Left lung (tissue), 10 donors: Measurements from ENCODE around the gene BLVRA. TPM values are rescaled to one million over a fixed set of nuclear protein-coding genes. Genes with fewer than 3 reads are reported as not detected.
"Not testable (repeated sequence)": the region's sequence is repeated elsewhere in the genome, so short reads cannot be mapped to it uniquely, and the experiment has no call there.

Source experiments
- ATAC-seq: fragments of 200-7000 bp; cut with Tn5 transposase; one replicate; pipeline ENCODE4 v1.9.1; 2020; ENCODE audit warnings: moderate library complexity
- DNase-seq, 4 donors: peaks; one replicate each; pipeline ENCODE4 v3.0.0-alpha.2; 2013 to 2020
- H3K27ac ChIP-seq, 2 donors: fragments of 200-600 bp; sonication (generic) in 1 of 2; one replicate each; pipeline versions ENCODE4 v1.5.0 to v1.8.0; 2020 to 2021
- H3K27me3 ChIP-seq, 2 donors: fragments of 200-600 bp; sonication (generic) in 1 of 2; one replicate each; pipeline versions ENCODE4 v1.5.0 to v1.8.0; 2020 to 2021
- H3K36me3 ChIP-seq, 2 donors: fragments of 200-600 bp; sonication (generic) in 1 of 2; one replicate each; pipeline versions ENCODE4 v1.5.0 to v1.8.0; 2020 to 2021
- H3K4me1 ChIP-seq, 2 donors: fragments of 200-600 bp; one replicate each; pipeline ENCODE4 v1.8.0; 2021
- H3K4me3 ChIP-seq, 2 donors: fragments of 200-600 bp; sonication (generic) in 1 of 2; one replicate each; pipeline versions ENCODE4 v1.5.0 to v1.8.0; 2020 to 2021; ENCODE audit warnings: mild to moderate bottlenecking in 1 of 2
- H3K9me3 ChIP-seq, 2 donors: fragments of 200-600 bp; sonication (generic) in 1 of 2; one replicate each; pipeline versions ENCODE4 v1.5.0 to v1.8.0; 2020 to 2021
- intact Hi-C, 2 donors: fragments of 100-400 bp; cut with DNase I; formaldehyde crosslinking; loops; one replicate each; pipeline versions ENCODE4 v1.11.2 to v1.14.2; 2022
- polyA plus RNA-seq, 6 donors: library from polyadenylated mRNA; unstranded; fragments of 120-200 nt; gene quantifications; one replicate each; pipeline ENCODE4 v1.2.1, GENCODE V29; 2013; ENCODE audit not compliant: insufficient read length in 6 of 6
- total RNA-seq, 2 donors: library from RNA; stranded (reverse); fragmentation: NEBNext Ultra II Directional; extraction: Animal tissue kit (Norgen Biotek cat#: 25700); gene quantifications; one replicate each; pipeline ENCODE4 v1.2.1, GENCODE V29; 2021
- TF ChIP-seq, protein P1 (sequence below), 2 donors: fragments of 200-600 bp; sonication (generic) in 1 of 2; IDR thresholded peaks; one replicate each; pipeline versions ENCODE4 v1.5.0 to v1.8.0; 2021; ENCODE audit warnings: antibody characterized with exemption in 2 of 2
- donor health status: DM: no; HTN: yes; CAD: no.
- donor health status: DM: no; HTN: no; CAD: no.

BLVRA gene
- total and polyA plus RNA-seq, 8 donors = 38.0 to 83.8 (median 46.1) TPM

DNA sequence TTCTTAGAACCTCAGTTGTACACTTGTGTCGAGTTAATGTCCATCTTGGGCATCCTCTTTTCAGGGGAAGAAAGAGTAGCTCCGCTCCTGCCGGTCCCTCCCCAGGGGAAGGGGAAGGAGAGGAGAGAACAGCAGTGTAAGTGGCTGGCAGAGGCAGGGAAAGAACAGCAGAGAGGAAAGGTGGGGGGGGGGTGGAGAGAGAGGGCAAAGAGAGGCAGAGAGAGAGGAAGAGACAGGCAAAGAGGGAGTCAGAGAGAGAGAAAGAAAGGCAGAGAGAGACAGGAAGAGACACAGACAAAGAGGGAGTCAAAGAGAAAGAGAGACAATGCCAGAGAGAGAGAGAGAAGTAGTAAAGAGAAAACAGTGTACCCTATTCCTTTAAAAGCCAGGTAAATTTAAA lies 56.9 kb downstream of the BLVRA start:
- Histone ChIP-seq H3K27ac (no peak overlapping the region), H3K4me1 (no peaks in the 10 kb centered on the region), H3K4me3 (no peak overlapping the region), H3K27me3 (no peaks in the 10 kb centered on the region), H3K9me3 (no peaks in the 10 kb centered on the region), H3K36me3 (no peaks in the 10 kb centered on the region)
- TF ChIP-seq, protein P1, sequence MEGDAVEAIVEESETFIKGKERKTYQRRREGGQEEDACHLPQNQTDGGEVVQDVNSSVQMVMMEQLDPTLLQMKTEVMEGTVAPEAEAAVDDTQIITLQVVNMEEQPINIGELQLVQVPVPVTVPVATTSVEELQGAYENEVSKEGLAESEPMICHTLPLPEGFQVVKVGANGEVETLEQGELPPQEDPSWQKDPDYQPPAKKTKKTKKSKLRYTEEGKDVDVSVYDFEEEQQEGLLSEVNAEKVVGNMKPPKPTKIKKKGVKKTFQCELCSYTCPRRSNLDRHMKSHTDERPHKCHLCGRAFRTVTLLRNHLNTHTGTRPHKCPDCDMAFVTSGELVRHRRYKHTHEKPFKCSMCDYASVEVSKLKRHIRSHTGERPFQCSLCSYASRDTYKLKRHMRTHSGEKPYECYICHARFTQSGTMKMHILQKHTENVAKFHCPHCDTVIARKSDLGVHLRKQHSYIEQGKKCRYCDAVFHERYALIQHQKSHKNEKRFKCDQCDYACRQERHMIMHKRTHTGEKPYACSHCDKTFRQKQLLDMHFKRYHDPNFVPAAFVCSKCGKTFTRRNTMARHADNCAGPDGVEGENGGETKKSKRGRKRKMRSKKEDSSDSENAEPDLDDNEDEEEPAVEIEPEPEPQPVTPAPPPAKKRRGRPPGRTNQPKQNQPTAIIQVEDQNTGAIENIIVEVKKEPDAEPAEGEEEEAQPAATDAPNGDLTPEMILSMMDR (IDR thresholded peaks at IDR 0.05) = no peak
- intact Hi-C loops = no loop called here
- ATAC-seq = no peak
- DNase-seq = no peak

DNA sequence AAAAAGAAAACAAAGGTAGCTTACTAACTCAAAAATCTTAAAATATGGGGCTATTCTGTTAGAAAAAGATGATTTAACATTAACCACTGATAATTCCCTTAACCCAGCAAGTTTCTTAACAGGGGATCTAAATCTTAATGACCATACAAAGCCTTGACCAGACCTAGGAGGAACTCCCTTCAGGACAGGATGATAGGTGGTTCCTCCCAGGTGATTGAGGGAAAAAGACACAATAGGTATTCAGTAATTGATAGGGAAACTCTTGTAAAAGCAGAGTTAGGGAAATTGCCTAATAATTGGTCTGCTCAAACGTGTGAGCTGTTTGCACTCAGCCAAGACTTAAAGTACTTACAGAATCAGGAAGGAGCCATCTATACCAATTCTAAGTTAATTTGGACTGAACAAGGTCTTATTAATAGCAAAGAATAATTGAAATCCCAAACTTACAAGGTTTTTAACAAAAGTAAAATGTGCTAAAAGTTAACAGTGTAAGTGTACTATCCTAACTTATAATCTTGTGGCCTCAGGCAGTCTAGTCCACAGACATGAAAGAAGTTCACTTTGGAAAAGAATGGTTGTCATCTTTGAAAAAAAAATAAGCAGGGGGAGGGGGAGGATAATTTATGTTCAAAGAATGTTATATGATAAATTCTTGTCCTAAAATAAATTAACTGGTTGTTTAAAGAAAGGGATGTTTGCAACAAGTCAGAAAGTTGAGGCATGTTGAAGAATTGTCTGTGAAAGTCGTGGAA lies 57.7 kb downstream of the BLVRA start:
- intact Hi-C loops, H3K27me3 ChIP-seq, H3K36me3 ChIP-seq, H3K9me3 ChIP-seq, DNase-seq, H3K4me1 ChIP-seq, H3K27ac ChIP-seq, ATAC-seq, H3K4me3 ChIP-seq: not testable (repeated sequence)

DNA sequence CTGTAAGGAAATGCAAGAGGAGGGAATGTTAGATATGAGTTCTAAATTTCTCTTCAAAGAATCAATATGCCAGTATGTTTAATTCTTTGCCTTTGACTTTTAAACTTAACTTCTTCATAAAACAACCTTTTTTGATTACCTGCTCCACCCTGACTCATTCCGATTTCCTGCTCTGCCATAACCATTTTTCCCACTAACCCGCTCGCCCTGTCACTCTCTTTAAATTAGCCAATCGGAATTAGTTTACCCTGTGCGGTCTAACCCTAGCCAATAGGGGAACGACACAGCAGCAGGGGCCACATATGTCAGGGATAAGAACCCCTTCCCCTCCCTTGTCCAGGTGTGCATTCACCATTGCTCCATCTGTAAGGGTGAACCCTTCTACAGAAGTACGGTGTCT lies 64.9 kb downstream of the BLVRA start:
- ATAC-seq, intact Hi-C loops, H3K27ac ChIP-seq, H3K4me1 ChIP-seq, H3K9me3 ChIP-seq, H3K27me3 ChIP-seq, H3K36me3 ChIP-seq, DNase-seq, H3K4me3 ChIP-seq: not testable (repeated sequence)

DNA sequence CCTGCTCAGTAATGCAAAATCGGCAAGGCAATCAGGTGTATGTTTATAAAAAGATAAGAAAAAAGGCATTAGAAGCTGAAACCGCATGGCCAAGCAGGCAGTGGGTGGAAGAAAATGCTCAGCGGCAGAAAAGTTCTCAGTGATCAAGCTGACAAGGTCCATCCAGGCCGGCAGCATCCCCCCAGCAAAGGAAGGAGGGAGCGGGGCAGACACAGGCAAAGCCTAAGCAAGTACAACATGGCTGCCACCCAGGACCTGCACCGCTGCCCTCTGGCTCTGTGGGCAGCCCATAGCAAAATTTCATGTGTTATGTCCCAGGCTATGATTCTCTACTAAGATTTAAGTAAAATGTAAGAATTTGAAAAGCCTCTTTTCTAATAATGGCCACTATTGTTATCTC lies 65.5 kb downstream of the BLVRA start:
- no peak overlapping the region for H3K4me3 ChIP-seq
- no peaks in the 10 kb centered on the region for H3K4me1 ChIP-seq
- intact Hi-C loops = no loop called here
- no peak overlapping the region for H3K27ac ChIP-seq
- no peaks in the 10 kb centered on the region for H3K36me3 ChIP-seq
- no peaks in the 10 kb centered on the region for H3K27me3 ChIP-seq
- no peaks in the 10 kb centered on the region for H3K9me3 ChIP-seq
- TF ChIP-seq, protein P1 (IDR thresholded peaks at IDR 0.05) = no peak
- no peak for DNase-seq
- no peak for ATAC-seq

DNA sequence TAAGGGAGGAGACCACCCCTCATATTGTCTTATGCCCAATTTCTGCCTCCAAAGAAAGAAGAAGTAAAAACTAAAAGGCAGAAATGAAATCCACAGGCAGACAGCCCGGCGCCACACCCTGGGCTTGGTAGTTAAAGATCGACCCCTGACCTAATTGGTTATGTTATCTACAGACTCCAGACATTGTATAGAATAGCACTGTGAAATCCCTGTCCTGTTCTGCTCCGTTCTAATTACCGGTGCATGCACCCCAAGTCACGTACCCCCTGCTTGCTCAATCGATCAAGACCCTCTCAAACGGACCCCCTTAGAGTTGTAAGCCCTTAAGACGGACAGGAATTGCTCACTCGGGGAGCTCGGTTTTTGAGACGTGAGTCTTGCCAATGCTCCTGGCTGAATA lies 66.0 kb downstream of the BLVRA start:
- DNase-seq, H3K27me3 ChIP-seq, ATAC-seq, H3K4me3 ChIP-seq, H3K27ac ChIP-seq, H3K4me1 ChIP-seq, intact Hi-C loops, H3K9me3 ChIP-seq, H3K36me3 ChIP-seq: not testable (repeated sequence)

DNA sequence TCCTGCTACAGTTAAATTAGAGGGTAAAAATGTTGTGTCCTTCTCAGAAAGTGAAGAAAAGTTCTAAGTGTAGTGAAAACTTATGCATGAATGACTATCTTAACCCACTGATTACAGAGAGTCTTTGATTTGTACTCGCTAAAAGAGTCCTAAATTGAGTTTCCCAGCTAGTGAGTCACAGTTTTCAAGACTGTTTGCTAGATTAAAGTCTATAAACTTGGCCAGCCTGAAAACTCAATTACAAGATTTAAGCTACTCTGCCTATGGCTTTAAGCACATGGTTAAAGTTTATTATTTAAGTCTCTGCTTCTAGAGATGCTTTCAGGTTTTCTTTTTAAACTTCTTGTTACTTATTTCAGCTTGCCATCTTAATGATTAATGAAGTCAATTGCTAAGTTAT lies 66.5 kb downstream of the BLVRA start:
- DNase-seq (no peak), ATAC-seq (no peak)
- no peaks in the 10 kb centered on the region for H3K36me3 ChIP-seq
- no peaks in the 10 kb centered on the region for H3K4me1 ChIP-seq
- intact Hi-C loops = no loop called here
- no peaks in the 10 kb centered on the region for H3K9me3 ChIP-seq
- TF ChIP-seq, protein P1 (IDR thresholded peaks at IDR 0.05) = no peak
- H3K27ac ChIP-seq = no peak overlapping the region
- no peak overlapping the region for H3K4me3 ChIP-seq
- no peaks in the 10 kb centered on the region for H3K27me3 ChIP-seq

DNA sequence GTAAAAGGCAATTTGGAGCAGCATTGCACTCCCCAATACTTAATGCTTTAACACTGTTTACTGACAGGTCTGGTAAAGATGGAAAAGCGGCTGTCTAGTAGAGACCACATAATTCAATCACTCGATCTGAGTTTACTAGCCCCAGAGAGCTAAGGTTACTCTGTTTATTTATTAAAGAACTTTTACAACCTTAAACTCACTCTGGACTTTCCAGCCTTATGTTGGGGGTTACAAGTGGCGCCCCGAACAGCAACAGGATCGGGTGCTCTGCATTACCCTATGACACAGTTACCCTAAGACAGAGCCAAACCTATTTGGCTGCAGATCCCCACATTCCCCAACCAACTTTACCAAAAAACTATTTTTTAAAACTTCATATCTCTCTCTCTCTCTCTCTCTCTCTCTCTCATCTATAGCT lies 66.9 kb downstream of the BLVRA start:
- Histone ChIP-seq H3K27me3 (no peaks in the 10 kb centered on the region), H3K9me3 (no peaks in the 10 kb centered on the region), H3K4me1 (no peaks in the 10 kb centered on the region), H3K27ac (no peak overlapping the region), H3K36me3 (no peaks in the 10 kb centered on the region), H3K4me3 (no peak overlapping the region)
- no peak for ATAC-seq
- TF ChIP-seq, protein P1 (IDR thresholded peaks at IDR 0.05) = no peak
- no peak for DNase-seq
- intact Hi-C loops = no loop called here

DNA sequence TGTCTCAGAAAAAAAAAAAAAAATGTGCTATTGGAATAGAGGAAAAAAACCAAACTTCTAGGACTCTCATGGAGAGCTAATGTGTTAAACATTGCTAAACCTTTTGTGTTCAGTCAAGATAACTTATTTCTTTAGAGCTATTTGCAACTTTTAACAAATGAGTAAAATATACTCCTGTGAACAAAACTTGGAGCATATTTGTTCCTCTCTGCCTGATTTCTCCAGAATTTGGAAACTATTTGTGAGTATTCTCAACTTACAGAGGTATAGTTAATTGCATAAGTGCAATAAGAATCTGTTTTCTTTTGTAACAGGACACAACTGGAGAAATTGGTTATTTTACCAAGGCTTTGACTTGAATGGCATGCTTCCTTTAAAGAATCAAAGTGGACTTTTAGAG lies 72.4 kb downstream of the BLVRA start:
- DNase-seq, H3K27me3 ChIP-seq, H3K9me3 ChIP-seq, H3K36me3 ChIP-seq, H3K4me1 ChIP-seq, H3K27ac ChIP-seq, H3K4me3 ChIP-seq, ATAC-seq: not testable (repeated sequence)
- intact Hi-C loops = loop anchor here in 1 of 2 donors (10.0 kb wide), 1 partner anchor 106 kb away; the partner anchor contains the start of gene COA1
